CD14-positive monocyte (primary cell): Measurements from ENCODE around the gene GAN. TPM values are rescaled to one million over a fixed set of nuclear protein-coding genes. Genes with fewer than 3 reads are reported as not detected.

Source experiments
- DNase-seq, 3 donors: peaks; one replicate each; pipeline ENCODE4 v3.0.0-alpha.2; 2011 to 2022
- H2AFZ ChIP-seq: 2 replicates; pipeline ENCODE4 v1.6.0; 2012; ENCODE audit warnings: mild to moderate bottlenecking, low read depth, low read length, inconsistent platforms; ENCODE audit not compliant: insufficient read depth, poor library complexity, severe bottlenecking
- H3K27ac ChIP-seq, 2 donors: 1 replicate in 1 of 2; 2 replicates in 1 of 2; pipeline ENCODE4 v1.5.1; 2012 to 2013; ENCODE audit warnings: low read length in 2 of 2, control low read depth in 1 of 2, inconsistent platforms in 1 of 2, low read depth in 1 of 2, mild to moderate bottlenecking in 1 of 2
- H3K27me3 ChIP-seq, 2 donors: one replicate each; pipeline versions ENCODE4 v1.6.0 to v1.6.1; 2011 to 2013; ENCODE audit warnings: low read length in 2 of 2; ENCODE audit not compliant: control insufficient read depth in 2 of 2, insufficient read depth in 2 of 2
- H3K36me3 ChIP-seq, 2 donors: replicated peaks in 1 of 2; 1 replicate in 1 of 2; 2 replicates in 1 of 2; pipeline versions ENCODE4 v1.5.1 to v1.6.1; 2012 to 2013; ENCODE audit warnings: low read length in 2 of 2, control low read depth in 1 of 2, inconsistent platforms in 1 of 2, mild to moderate bottlenecking in 1 of 2; ENCODE audit not compliant: insufficient read depth in 2 of 2, control insufficient read depth in 1 of 2
- H3K4me1 ChIP-seq, 2 donors: 1 replicate in 1 of 2; 2 replicates in 1 of 2; pipeline versions ENCODE4 v1.5.1 to v1.6.1; 2012 to 2013; ENCODE audit warnings: low read length in 2 of 2, control low read depth in 1 of 2, inconsistent platforms in 1 of 2, mild to moderate bottlenecking in 1 of 2, moderate library complexity in 1 of 2; ENCODE audit not compliant: insufficient read depth in 2 of 2, control insufficient read depth in 1 of 2
- H3K4me2 ChIP-seq: replicated peaks from 2 replicates; pipeline ENCODE3; 2012; ENCODE audit warnings: low read length, moderate library complexity, mild to moderate bottlenecking; ENCODE audit not compliant: poor library complexity, severe bottlenecking; ENCODE audit errors: extremely low read depth
- H3K4me3 ChIP-seq, 3 experiments: fragments of 200-600 bp in 1 of 3; sonication (generic) in 1 of 3; replicated peaks in 1 of 3; 1 replicate in 2 of 3; 2 replicates in 1 of 3; pipeline ENCODE4 v1.5.1; 2011 to 2013; ENCODE audit warnings: low read length in 3 of 3, mild to moderate bottlenecking in 3 of 3, control low read depth in 2 of 3, low read depth in 2 of 3, inconsistent platforms in 1 of 3, moderate library complexity in 1 of 3
- H3K79me2 ChIP-seq: 2 replicates; pipeline ENCODE4 v1.6.0; 2012; ENCODE audit warnings: mild to moderate bottlenecking, control low read depth, inconsistent platforms, low read length, moderate library complexity; ENCODE audit not compliant: insufficient read depth
- H3K9ac ChIP-seq: 2 replicates; pipeline ENCODE4 v1.6.0; 2017; ENCODE audit warnings: low read length, mild to moderate bottlenecking; ENCODE audit not compliant: insufficient read depth, poor library complexity, severe bottlenecking
- H3K9me3 ChIP-seq, 2 donors: replicated peaks in 1 of 2; 1 replicate in 1 of 2; 2 replicates in 1 of 2; pipeline versions ENCODE4 v1.5.1 to v1.6.1; 2012 to 2013; ENCODE audit warnings: low read length in 2 of 2, control low read depth in 1 of 2; ENCODE audit not compliant: control insufficient read depth in 1 of 2, insufficient read depth in 1 of 2
- H4K20me1 ChIP-seq: 2 replicates; pipeline ENCODE4 v1.6.0; 2012; ENCODE audit warnings: mild to moderate bottlenecking, low read length, control low read depth, moderate library complexity; ENCODE audit not compliant: insufficient read depth
- H3K27ac Mint-ChIP-seq, 7 donors: one replicate each; pipeline ENCODE4 v1.8.0; 2020; ENCODE audit warnings: mild to moderate bottlenecking in 7 of 7, mixed read lengths in 7 of 7, moderate library complexity in 6 of 7, inconsistent platforms in 2 of 7
- H3K27me3 Mint-ChIP-seq, 3 donors: one replicate each; pipeline ENCODE4 v1.8.0; 2021 to 2022; ENCODE audit warnings: low read depth in 3 of 3, mild to moderate bottlenecking in 3 of 3, mixed read lengths in 3 of 3, moderate library complexity in 3 of 3, inconsistent platforms in 1 of 3
- H3K36me3 Mint-ChIP-seq, 2 donors: one replicate each; pipeline ENCODE4 v1.8.0; 2020; ENCODE audit warnings: mixed read lengths in 2 of 2, inconsistent platforms in 1 of 2, mild to moderate bottlenecking in 1 of 2
- H3K4me1 Mint-ChIP-seq: one replicate; pipeline ENCODE4 v1.8.0; 2020; ENCODE audit warnings: mild to moderate bottlenecking, mixed read lengths
- H3K4me3 Mint-ChIP-seq, 2 donors: one replicate each; pipeline ENCODE4 v1.8.0; 2020; ENCODE audit warnings: mild to moderate bottlenecking in 2 of 2, mixed read lengths in 2 of 2, moderate library complexity in 1 of 2
- H3K9me3 Mint-ChIP-seq, 7 donors: one replicate each; pipeline ENCODE4 v1.8.0; 2020 to 2022; ENCODE audit warnings: mixed read lengths in 7 of 7, mild to moderate bottlenecking in 6 of 7, moderate library complexity in 6 of 7, inconsistent platforms in 2 of 7
- WGBS: methylation state at CpG from one replicate; pipeline ENCODE4 v1.1.5; 2013; ENCODE audit warnings: missing lambda C conversion rate; ENCODE audit not compliant: insufficient coverage; 5-methylcytosine and 5-hydroxymethylcytosine counted together
- intact Hi-C, 2 donors: fragments of 100-400 bp; cut with micrococcal nuclease; formaldehyde crosslinking; loops; one replicate each; pipeline versions ENCODE4 v1.15.0 to v1.15.1; 2023
- polyA plus RNA-seq, 3 donors: library from polyadenylated mRNA; depleted of rRNA in 1 of 3; unstranded in 2 of 3; stranded (reverse) in 1 of 3; fragments of 300-500 nt in 2 of 3; fragments of >200 nt in 1 of 3; fragmentation: Illumina TruSeq in 2 of 3; gene quantifications; 1 replicate in 2 of 3; 2 replicates in 1 of 3; pipeline ENCODE4 v1.2.3, GENCODE V29; 2012 to 2021
- TF ChIP-seq, protein P1 (sequence below): fragments of 200-600 bp; IDR thresholded peaks from one replicate; pipeline ENCODE4 v1.8.0; 2022; ENCODE audit warnings: antibody characterized with exemption, mild to moderate bottlenecking

The GAN gene
- polyA plus RNA-seq, 3 donors: 0.89 to 1.2 (median 1.0) TPM

DNA sequence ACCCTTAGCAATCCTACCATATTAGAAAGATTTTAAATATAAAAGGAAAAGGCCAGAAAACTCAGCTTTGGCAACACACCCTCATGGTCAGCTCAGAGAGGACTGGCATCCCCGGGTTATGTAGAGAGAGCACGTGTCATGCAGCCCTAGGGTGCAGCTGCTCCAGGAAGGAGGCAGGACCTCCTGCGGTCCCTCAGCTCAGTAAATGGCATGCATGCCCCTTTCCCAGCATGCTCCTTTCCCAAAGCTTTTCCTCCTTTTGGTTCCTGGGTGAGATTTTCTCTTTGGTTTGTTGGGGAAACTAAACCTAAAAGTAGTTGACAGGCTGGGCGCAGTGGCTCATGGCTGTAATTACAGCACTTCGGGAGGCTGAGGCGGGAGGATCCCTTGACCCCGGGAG is 3.9 kb downstream of the GAN start:
- no peaks in the 10 kb centered on the region for H3K36me3 ChIP-seq
- no peak overlapping the region for H2AFZ ChIP-seq
- intact Hi-C loops: loop anchor here in 1 of 2 donors (10.0 kb wide), 2 partner anchors 224 to 314 kb away; partner anchors contain the start of genes CENPN, CMC2 and GCSH
- no peak overlapping the region for H3K27ac ChIP-seq
- H3K36me3 Mint-ChIP-seq: no peaks in the 10 kb centered on the region
- H3K4me3 Mint-ChIP-seq: no peak overlapping the region
- peaks cover 20% of the 10 kb centered on the region for H3K4me1 Mint-ChIP-seq
- H3K79me2 ChIP-seq: peaks cover 36% of the 10 kb centered on the region
- WGBS: 97% methylated on average over 6 of the region's 7 CpGs
- H4K20me1 ChIP-seq: peaks cover 10% of the 10 kb centered on the region
- H3K4me3 ChIP-seq: no peak overlapping the region
- TF ChIP-seq, protein P1, sequence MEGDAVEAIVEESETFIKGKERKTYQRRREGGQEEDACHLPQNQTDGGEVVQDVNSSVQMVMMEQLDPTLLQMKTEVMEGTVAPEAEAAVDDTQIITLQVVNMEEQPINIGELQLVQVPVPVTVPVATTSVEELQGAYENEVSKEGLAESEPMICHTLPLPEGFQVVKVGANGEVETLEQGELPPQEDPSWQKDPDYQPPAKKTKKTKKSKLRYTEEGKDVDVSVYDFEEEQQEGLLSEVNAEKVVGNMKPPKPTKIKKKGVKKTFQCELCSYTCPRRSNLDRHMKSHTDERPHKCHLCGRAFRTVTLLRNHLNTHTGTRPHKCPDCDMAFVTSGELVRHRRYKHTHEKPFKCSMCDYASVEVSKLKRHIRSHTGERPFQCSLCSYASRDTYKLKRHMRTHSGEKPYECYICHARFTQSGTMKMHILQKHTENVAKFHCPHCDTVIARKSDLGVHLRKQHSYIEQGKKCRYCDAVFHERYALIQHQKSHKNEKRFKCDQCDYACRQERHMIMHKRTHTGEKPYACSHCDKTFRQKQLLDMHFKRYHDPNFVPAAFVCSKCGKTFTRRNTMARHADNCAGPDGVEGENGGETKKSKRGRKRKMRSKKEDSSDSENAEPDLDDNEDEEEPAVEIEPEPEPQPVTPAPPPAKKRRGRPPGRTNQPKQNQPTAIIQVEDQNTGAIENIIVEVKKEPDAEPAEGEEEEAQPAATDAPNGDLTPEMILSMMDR: no peak
- H3K27me3 ChIP-seq: peaks cover 0 to 3% of the 10 kb centered on the region in 2 donors
- H3K4me1 ChIP-seq: peaks cover 13 to 17% of the 10 kb centered on the region in 2 donors
- no peaks in the 10 kb centered on the region for H3K9me3 Mint-ChIP-seq
- no peak for DNase-seq
- H3K27me3 Mint-ChIP-seq: peaks cover 0 to 7% (median 5%) of the 10 kb centered on the region in 3 donors
- H3K9ac ChIP-seq: no peak overlapping the region
- no peaks in the 10 kb centered on the region for H3K9me3 ChIP-seq
- no peak overlapping the region for H3K27ac Mint-ChIP-seq
- no peak overlapping the region for H3K4me2 ChIP-seq

DNA sequence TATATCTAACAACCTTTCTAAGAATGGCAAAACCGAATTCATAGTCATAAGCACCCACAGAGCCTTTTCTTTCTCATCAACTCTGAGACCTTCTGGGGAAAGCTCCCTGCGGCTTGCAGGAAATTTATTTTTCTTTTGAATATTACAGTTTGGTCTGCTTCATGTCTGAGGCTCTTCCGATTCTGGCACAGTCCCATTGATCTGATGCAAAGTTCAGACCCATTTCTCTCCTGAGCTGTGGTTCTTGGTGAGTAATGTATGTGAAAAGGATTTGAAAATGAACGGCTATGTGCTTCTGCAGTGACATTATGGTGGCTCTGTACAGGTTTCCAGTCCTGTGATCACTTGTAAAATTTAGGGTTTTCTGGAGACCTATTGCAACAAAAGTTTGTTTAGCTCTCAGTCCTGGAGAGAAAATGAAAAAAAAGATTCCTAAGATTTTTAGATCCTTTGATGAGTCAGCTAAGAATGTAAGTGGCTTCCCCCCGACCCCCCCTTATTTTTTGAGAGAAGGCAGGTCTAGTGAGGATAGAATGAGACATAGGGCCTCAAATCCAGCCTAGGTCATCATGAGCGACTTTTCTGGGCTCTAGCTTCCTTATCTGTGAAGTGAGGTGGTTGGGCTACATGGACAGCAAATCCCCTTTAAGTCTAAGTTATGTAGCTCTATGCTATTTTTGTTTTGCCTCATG is 4.6 kb downstream of the GAN start:
- peaks cover 13% of the 10 kb centered on the region for H3K4me1 Mint-ChIP-seq
- peaks cover 0 to 3% of the 10 kb centered on the region in 2 donors for H3K36me3 Mint-ChIP-seq
- H3K79me2 ChIP-seq: peaks cover 29% of the 10 kb centered on the region
- H2AFZ ChIP-seq: no peak overlapping the region
- no peak overlapping the region for H3K27ac ChIP-seq
- peaks cover 0 to 7% (median 6%) of the 10 kb centered on the region in 3 donors for H3K27me3 Mint-ChIP-seq
- no peak overlapping the region for H3K27ac Mint-ChIP-seq
- no peak overlapping the region for H3K4me3 Mint-ChIP-seq
- H3K4me2 ChIP-seq: no peak overlapping the region
- H3K36me3 ChIP-seq: peaks cover 0 to 2% of the 10 kb centered on the region in 2 donors
- WGBS: 67% methylated on average over 3 of the region's 6 CpGs
- H4K20me1 ChIP-seq: peaks cover 17% of the 10 kb centered on the region
- no peaks in the 10 kb centered on the region for H3K9me3 ChIP-seq
- peaks cover 6 to 10% of the 10 kb centered on the region in 2 donors for H3K4me1 ChIP-seq
- intact Hi-C loops: loop anchor here in 1 of 2 donors (10.0 kb wide), 2 partner anchors 225 to 315 kb away; partner anchors contain the start of genes CENPN, CMC2 and GCSH
- H3K4me3 ChIP-seq: no peak overlapping the region
- H3K9me3 Mint-ChIP-seq: peaks cover 0 to 2% (median 0%) of the 10 kb centered on the region in 7 donors
- no peak overlapping the region for H3K9ac ChIP-seq
- DNase-seq: no peak
- peaks cover 0 to 3% of the 10 kb centered on the region in 2 donors for H3K27me3 ChIP-seq
- TF ChIP-seq, protein P1: no peak
